Left cardiac atrium (tissue), 4 donors: Measurements from ENCODE around the gene RAD18. TPM values are rescaled to one million over a fixed set of nuclear protein-coding genes. Genes with fewer than 3 reads are reported as not detected.

Source experiments
- ATAC-seq, 2 donors: fragments of 200-7000 bp; cut with Tn5 transposase; one replicate each; pipeline ENCODE4 v1.9.1; 2020; ENCODE audit warnings: mild to moderate bottlenecking in 2 of 2, moderate library complexity in 2 of 2
- DNase-seq: peaks from one replicate; pipeline ENCODE4 v3.0.0-alpha.2; 2020
- intact Hi-C, 2 donors: fragments of 100-400 bp; cut with DNase I; formaldehyde crosslinking; loops; one replicate each; pipeline versions ENCODE4 v1.14.1 to v1.15.1; 2022 to 2023
- total RNA-seq, 2 donors: library from RNA; stranded (reverse); fragmentation: NEBNext Ultra II Directional; extraction: Animal tissue kit (Norgen Biotek cat#: 25700); gene quantifications; one replicate each; pipeline ENCODE4 v1.2.1, GENCODE V29; 2021
- donor health status: DM: no; HTN: yes; CAD: no.
- donor health status: DM: no; HTN: yes; CAD: no; lungs with severe emphysema.
- donor health status: DM: yes; HTN: yes; CAD: no.
- donor health status: Dilated cardiomyopathy.

The RAD18 gene
- total RNA-seq, 2 donors from 2014 or later = 4.2 to 13.5 TPM

DNA sequence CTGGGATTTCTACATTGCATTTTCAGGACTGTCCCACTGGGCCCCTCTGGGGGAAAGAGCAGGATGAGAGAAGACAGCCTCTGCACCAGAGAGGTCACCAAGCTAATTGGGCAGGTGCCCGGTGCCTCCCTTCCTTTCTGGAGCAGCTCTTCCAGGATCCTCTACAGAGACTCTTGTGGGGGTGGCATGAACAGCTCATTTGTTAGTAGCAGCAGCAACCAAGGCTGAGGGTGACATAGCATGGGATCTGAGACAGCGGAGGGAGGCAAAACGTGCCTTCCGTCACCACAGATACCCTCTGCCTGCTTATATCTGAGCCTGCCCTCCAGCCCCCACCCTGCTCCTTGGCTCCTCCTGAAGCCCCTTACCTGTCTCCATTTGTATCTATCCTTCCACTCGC, 110.8 kb downstream of the RAD18 start:
- intact Hi-C loops = no loop called here
- DNase-seq = no peak
- ATAC-seq = no peak

DNA sequence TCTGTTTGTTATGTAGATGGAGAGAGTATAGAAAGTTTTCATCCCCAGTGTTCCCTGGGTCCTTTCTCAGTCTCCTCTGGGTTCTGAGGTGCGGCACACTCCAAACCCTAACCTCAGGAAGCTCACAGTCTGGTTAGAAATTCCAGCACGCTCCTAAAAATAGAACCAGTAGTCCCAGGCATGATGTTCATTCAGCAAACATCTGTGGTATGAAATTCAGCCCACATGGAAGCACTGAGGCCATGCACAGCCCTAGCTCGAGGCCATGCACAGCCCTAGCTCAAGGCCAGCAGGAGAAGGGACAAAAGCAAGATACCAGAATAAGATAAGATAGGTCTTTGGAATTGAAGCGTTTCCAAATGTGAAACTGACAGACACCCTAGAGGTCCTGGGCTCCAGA, 111.6 kb downstream of the RAD18 start:
- ATAC-seq (peak; percentile 53 to 57), DNase-seq (no peak)
- intact Hi-C loops = no loop called here

DNA sequence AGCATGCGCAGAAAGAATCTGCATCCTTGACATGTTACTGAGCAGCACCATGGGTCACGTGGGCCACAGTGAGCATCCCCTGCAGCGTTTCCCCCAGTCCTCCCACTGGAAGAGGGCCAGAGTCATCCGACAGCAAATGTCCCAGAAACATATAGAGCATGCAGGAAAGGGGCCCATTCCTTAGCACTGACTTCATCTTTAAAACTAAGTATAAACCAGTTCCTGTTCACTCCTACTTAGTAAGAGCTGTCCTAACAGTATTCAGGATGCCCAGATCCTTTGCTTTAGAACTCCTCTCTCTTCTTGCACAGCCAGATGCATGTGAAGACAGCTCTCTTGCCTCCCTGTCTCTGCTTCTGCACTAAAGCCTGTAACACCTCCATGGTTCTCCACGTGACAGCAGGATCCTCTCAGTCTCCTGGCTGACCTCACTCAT, 114.6 kb downstream of the RAD18 start:
- ATAC-seq (peak; percentile 42 to 56), DNase-seq (no peak)
- intact Hi-C loops = no loop called here

GRCh38 chr3:8847317-8847716, 116.0 kb downstream of the RAD18 start:
- DNase-seq = no peak
- intact Hi-C loops = no loop called here
- no peak for ATAC-seq

DNA sequence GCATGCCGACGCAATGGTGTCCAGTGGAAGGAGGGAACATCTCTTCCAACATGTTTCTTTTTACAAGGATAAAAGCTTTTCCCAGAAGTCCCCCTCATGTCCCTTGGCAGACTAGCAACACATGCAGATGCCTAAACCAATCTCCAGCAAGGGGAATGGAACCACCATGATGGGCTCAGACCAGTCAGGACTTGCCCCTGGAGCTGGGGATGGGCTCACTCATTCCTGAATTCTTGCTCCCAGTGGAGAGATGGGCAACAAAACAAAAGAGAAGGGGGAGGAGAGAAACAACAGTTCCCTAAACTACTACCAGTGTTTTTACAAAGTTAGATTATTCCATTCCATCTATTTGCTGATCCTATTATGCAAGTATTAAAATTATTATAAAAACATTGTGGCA, 117.1 kb downstream of the RAD18 start:
- intact Hi-C loops = no loop called here
- no peak for ATAC-seq
- DNase-seq = no peak

GRCh38 chr3:8845641-8846040, 117.6 kb downstream of the RAD18 start:
- peak in 1 of 2 donors; percentile 66 for ATAC-seq
- intact Hi-C loops = no loop called here
- no peak for DNase-seq

DNA sequence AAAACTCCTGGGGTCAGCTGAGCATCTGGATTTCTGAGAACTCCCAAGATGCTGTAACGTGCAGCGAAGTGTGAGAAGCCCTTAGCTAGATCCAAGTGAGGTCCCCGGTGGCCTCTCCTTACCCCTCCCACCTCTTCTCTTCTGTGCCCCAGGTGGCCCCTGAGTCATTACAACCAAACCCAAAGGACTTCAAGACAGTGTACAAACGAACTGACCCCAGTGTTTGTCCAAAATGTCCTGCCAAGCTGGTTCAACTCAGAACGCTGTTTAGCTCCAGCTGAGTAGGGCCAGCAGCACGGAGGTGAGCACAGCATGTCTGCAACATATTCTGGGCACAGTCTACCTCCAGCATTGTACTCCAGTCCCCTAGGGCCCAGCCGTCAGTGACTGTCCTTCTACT, 119.9 kb downstream of the RAD18 start:
- DNase-seq (no peak), ATAC-seq (no peak)
- intact Hi-C loops = no loop called here

DNA sequence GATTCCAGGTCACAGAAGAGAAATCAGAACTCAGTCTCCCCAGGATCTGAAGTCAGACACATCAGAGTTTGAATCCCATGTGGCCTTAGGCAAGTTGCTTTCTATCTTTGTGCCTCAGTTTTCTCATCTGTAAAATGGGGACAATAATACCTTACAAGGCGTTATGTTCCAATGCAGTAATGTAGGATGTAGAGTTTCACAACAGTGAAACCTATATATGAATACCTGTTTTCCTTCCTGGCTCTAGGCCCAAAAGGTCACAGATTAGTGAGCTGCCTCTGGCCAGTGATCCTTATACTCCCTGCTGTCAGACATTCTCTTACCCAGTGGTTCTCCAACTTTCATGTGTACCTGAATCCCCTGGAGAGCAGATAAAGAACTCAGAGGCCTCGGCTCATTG, 121.0 kb downstream of the RAD18 start:
- no peak for DNase-seq
- ATAC-seq = no peak
- intact Hi-C loops = no loop called here

GRCh38 chr3:8841472-8841871, 121.8 kb downstream of the RAD18 start:
- DNase-seq = no peak
- intact Hi-C loops = no loop called here

DNA sequence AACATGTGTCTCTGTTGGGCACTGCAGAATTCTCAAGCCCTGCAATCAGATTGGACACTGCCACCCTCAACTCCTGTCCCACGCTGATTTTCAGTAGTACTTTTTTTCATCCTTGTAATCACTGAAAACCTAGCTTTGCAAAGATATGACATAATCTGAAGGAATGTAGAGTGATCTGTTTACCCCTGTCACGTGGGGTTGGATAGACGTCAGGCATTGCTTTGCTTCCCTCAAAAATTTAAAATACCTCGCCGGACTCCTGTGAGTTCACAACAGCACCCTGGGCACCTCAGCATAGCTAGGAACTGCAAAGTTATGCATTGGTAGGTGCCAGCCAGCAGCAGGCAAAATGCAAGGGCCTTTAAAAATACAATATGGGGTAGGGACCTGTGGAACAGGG, 122.7 kb downstream of the RAD18 start:
- intact Hi-C loops = no loop called here
- DNase-seq (no peak), ATAC-seq (peak in 1 of 2 donors; percentile 47)

More at GRCh38 chr3:8841472-8841871, 121.8 kb downstream of the RAD18 start:
- no peak for ATAC-seq

- DNase-seq (no peak), ATAC-seq (no peak)
- intact Hi-C loops = no loop called here
Observed at GRCh38 chr3:8839607-8840325, 123.5 kb downstream of the RAD18 start.

DNA sequence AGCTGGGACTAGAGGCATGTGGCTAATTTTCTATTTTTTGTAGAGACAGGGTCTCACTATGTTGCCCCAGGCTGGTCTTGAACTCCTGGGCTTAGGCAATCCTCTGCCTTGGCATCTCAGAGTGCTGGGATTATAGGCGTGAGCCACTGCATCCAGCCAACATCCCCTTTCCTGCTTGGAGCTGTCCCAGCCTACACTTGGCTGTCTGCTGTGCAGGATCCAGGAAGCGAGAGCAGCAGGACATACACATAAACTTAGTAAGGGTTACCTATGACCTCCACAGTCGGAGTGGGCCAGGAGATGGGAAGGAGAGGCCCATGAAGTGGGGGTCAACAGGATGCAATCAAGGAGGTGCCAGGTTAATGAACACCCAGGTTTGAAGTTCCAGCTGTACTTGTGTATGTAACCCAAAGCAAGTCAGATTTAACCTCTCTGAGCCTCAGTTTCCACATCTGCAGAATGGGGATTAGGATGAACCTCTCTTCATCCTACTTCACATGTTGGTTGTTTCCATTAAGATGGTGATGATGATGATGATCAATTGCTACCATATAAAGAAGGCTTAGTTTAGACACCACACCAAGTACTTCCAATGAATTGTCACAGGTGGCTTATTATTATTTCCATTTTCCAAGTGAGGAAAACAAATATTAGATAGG, 124.4 kb downstream of the RAD18 start:
- intact Hi-C loops = no loop called here
- DNase-seq (no peak), ATAC-seq (no peak)

- intact Hi-C loops = no loop called here
- DNase-seq (no peak), ATAC-seq (no peak)
Observed at GRCh38 chr3:8838234-8838633, 125.0 kb downstream of the RAD18 start.

GRCh38 chr3:8837162-8837561, 126.1 kb downstream of the RAD18 start:
- ATAC-seq (no peak), DNase-seq (no peak)
- intact Hi-C loops = no loop called here

GRCh38 chr3:8836096-8836495, 127.2 kb downstream of the RAD18 start:
- DNase-seq (no peak), ATAC-seq (no peak)
- intact Hi-C loops = no loop called here

- intact Hi-C loops = no loop called here
- ATAC-seq = no peak
- no peak for DNase-seq
Observed at GRCh38 chr3:8835385-8835784, 127.9 kb downstream of the RAD18 start.

DNA sequence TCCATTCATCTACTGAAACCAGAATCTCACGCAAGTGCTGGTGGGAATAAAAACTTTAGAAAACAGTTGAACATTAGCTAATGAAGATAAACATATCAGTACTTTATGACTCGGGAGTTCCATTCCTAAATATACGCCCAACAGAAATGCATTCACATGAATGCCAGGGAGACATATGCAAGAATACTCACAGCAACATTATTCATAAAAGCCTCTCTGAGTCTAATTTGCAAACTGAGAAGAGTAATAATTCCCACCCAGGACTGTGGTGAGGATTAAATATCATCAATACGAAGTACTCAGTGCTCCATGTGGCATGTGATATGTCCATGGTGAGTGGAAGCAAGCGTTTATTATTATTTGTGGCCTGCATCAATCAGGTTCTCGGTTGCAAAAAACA, 128.3 kb downstream of the RAD18 start:
- no peak for DNase-seq
- ATAC-seq = no peak
- intact Hi-C loops = no loop called here

DNA sequence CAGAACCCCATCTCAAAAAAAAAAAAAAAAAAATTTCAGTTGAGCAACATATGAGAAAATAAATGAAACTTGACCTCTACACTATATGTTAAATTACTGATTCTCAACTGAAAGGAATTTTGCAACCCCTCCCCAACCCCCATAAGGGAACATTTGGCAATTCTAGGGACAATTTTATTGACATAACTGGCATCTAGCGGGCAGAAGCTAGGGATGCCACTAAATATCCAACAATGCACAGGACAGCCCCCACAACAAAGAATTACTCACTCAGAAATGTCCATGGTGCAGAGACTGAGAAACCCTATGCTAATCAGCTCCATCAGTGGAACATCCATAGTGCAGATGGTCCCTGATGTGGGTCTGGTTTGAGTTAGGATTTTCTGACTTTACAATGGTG, 135.6 kb downstream of the RAD18 start:
- no peak for ATAC-seq

More for the DNA sequence above, 135.6 kb downstream of the RAD18 start:
- intact Hi-C loops = no loop called here
- no peak for DNase-seq
